Activated naive CD8-positive, alpha-beta T cell treated with anti-CD3 and anti-CD28 coated beads for 36 hours (primary cell): ENCODE results near the gene PCDHB11. TPM values are rescaled to one million over a fixed set of nuclear protein-coding genes. Genes with fewer than 3 reads are reported as not detected.
A peak's percentile ranks its signal among the peaks of the same experiment; 100 is the strongest.
"Not testable (repeated sequence)": the region's sequence is repeated elsewhere in the genome, so short reads cannot be mapped to it uniquely, and the experiment has no call there.

ENCODE experiments used
- DNase-seq: peaks from one replicate; pipeline ENCODE4 v3.0.0; 2021
- H3K27ac Mint-ChIP-seq: one replicate; pipeline ENCODE4 v1.8.0; 2022; ENCODE audit warnings: mild to moderate bottlenecking, moderate library complexity, mixed read lengths
- H3K27me3 Mint-ChIP-seq: one replicate; pipeline ENCODE4 v1.8.0; 2022; ENCODE audit warnings: mild to moderate bottlenecking, mixed read lengths
- H3K36me3 Mint-ChIP-seq: one replicate; pipeline ENCODE4 v1.8.0; 2021; ENCODE audit warnings: mild to moderate bottlenecking, mixed read lengths
- H3K4me1 Mint-ChIP-seq: one replicate; pipeline ENCODE4 v1.8.0; 2021; ENCODE audit warnings: mixed read lengths
- H3K4me3 Mint-ChIP-seq: one replicate; pipeline ENCODE4 v1.8.0; 2022; ENCODE audit warnings: mild to moderate bottlenecking, moderate library complexity, mixed read lengths
- H3K9me3 Mint-ChIP-seq: one replicate; pipeline ENCODE4 v1.8.0; 2022; ENCODE audit warnings: mixed read lengths
- total RNA-seq, 2 experiments: library from RNA; stranded (reverse); gene quantifications; one replicate each; pipeline ENCODE4 v1.2.3, GENCODE V29; 2021

The PCDHB11 gene
- total RNA-seq, 2 experiments from 2014 or later: not detected

DNA sequence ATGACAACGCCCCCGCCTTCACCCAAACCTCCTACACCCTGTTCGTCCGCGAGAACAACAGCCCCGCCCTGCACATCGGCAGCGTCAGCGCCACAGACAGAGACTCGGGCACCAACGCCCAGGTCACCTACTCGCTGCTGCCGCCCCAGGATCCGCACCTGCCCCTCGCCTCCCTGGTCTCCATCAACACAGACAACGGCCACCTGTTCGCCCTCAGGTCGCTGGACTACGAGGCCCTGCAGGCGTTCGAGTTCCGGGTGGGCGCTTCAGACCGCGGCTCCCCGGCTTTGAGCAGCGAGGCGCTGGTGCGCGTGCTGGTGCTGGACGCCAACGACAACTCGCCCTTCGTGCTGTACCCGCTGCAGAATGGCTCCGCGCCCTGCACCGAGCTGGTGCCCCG, 20.1 kb upstream of the PCDHB11 start:
- Mint-ChIP-seq H3K27me3 (peaks cover 32% of the 10 kb centered on the region), H3K9me3 (peaks cover 29% of the 10 kb centered on the region)
- not testable (repeated sequence) for H3K27ac Mint-ChIP-seq, H3K4me1 Mint-ChIP-seq, DNase-seq, H3K4me3 Mint-ChIP-seq, H3K36me3 Mint-ChIP-seq

DNA sequence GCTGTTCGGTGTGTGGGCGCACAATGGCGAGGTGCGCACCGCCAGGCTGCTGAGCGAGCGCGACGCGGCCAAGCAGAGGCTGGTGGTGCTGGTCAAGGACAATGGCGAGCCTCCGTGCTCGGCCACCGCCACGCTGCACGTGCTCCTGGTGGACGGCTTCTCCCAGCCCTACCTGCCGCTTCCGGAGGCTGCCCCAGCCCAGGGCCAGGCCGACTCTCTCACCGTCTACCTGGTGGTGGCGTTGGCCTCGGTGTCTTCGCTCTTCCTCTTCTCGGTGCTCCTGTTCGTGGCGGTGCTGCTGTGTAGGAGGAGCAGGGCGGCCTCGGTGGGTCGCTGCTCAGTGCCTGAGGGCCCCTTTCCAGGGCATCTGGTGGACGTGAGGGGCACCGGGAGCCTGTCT, 19.6 kb upstream of the PCDHB11 start:
- not testable (repeated sequence) for DNase-seq, H3K27ac Mint-ChIP-seq, H3K4me1 Mint-ChIP-seq, H3K4me3 Mint-ChIP-seq
- Mint-ChIP-seq H3K36me3 (peaks cover 10% of the 10 kb centered on the region), H3K27me3 (peaks cover 37% of the 10 kb centered on the region), H3K9me3 (peaks cover 31% of the 10 kb centered on the region)

DNA sequence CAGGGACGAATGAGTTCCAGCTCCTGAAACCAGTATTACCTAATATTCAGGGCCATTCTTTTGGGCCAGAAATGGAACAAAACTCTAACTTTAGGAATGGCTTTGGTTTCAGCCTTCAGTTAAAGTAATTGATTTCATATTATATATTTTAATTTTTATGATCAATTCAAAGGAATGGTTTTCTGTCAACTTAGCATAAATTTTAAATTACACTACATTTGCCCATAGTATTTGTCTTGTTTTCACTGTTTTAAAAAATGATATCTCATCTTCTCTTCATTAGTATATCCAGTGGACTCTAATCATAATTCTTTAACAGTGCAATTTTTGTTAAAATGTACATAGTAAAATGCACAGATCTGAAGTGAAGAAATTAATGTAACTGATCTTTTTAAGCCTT, 19.1 kb upstream of the PCDHB11 start:
- H3K36me3 Mint-ChIP-seq: peaks cover 7% of the 10 kb centered on the region
- H3K27ac Mint-ChIP-seq: no peak overlapping the region
- H3K9me3 Mint-ChIP-seq: peaks cover 31% of the 10 kb centered on the region
- H3K4me1 Mint-ChIP-seq: no peaks in the 10 kb centered on the region
- no peak for DNase-seq
- H3K27me3 Mint-ChIP-seq: peaks cover 42% of the 10 kb centered on the region
- H3K4me3 Mint-ChIP-seq: no peak overlapping the region

DNA sequence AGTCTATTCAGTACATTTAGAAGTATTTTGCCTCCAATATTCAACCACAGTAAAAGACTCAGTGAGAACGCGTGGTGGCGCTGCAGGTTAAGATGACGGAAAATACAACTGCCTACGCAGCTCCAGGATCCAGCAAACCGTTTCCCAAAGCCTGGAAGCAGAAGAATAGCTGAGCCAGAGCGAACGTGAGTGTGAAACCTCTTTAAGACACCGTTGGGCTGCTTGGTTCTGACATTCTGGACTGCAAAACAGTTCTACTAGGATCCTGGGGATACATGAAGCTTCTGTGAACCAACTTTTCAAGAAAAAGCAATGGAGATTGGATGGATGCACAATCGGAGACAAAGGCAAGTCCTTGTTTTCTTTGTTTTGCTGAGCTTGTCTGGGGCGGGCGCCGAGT, 17.2 kb upstream of the PCDHB11 start, which contains the start of gene PCDHB16:
Gene PCDHB16, plus strand, starts transcription at position 140 of the 400 bp plus-strand sequence. Its CDS starts 173 bp downstream, at position 313.
- H3K4me1 Mint-ChIP-seq: peaks cover 3% of the 10 kb centered on the region
- H3K27ac Mint-ChIP-seq: no peak within 1 kb of the TSS
- no peak within 1 kb of the TSS for H3K4me3 Mint-ChIP-seq
- H3K36me3 Mint-ChIP-seq: peaks cover 9% of the 10 kb centered on the region
- H3K27me3 Mint-ChIP-seq: peaks cover 57% of the 10 kb centered on the region
- peaks cover 38% of the 10 kb centered on the region for H3K9me3 Mint-ChIP-seq
- DNase-seq: no peak

DNA sequence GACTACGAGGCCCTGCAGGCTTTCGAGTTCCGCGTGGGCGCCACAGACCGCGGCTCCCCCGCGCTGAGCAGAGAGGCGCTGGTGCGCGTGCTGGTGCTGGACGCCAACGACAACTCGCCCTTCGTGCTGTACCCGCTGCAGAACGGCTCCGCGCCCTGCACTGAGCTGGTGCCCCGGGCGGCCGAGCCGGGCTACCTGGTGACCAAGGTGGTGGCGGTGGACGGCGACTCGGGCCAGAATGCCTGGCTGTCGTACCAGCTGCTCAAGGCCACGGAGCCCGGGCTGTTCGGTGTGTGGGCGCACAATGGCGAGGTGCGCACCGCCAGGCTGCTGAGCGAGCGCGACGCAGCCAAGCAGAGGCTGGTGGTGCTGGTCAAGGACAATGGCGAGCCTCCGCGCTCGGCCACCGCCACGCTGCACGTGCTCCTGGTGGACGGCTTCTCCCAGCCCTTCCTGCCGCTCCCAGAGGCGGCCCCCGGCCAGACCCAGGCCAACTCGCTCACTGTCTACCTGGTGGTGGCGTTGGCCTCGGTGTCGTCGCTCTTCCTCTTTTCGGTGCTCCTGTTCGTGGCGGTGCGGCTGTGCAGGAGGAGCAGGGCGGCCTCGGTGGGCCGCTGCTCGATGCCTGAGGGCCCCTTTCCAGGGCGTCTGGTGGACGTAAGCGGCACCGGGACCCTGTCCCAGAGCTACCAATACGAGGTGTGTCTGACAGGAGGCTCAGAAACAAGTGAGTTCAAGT, 15.1 kb upstream of the PCDHB11 start:
- Mint-ChIP-seq H3K36me3 (peaks cover 18% of the 10 kb centered on the region), H3K27ac (peak overlapping the region; percentile 42), H3K9me3 (peaks cover 46% of the 10 kb centered on the region), H3K27me3 (peaks cover 72% of the 10 kb centered on the region)
- H3K4me1 Mint-ChIP-seq, H3K4me3 Mint-ChIP-seq, DNase-seq: not testable (repeated sequence)

DNA sequence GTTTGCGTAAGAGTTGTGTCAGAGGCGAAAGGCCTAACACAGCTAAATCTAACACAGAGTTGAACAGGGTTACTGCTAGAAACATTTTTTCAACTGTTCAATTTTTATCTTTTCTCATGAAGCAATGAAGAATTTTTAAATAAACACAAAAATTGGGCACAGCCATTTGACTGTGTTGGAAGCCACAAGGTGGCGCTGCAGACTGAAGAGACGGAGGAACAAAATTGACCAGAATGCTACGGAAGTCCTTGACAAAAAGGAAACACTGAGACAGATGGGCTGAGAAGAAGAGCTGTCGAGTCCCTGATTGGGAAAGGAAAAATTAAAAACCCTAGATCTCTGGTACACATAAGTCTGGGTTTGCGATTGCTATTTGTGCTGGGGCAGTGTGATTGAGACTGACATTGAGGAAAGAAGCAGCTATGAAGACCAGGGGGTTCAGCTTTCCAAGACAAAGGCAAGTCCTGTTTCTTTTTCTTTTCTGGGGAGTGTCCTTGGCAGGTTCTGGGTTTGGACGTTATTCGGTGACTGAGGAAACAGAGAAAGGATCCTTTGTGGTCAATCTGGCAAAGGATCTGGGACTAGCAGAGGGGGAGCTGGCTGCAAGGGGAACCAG, 12.4 kb upstream of the PCDHB11 start, which contains the start of gene PCDHB9:
Gene PCDHB9, plus strand, starts transcription at position 265 of the 616 bp plus-strand sequence. Its CDS starts 158 bp downstream, at position 423.
- H3K9me3 Mint-ChIP-seq: peaks cover 44% of the 10 kb centered on the region
- H3K27me3 Mint-ChIP-seq: peaks cover 85% of the 10 kb centered on the region
- H3K4me3 Mint-ChIP-seq: no peak within 1 kb of the TSS
- DNase-seq: no peak
- peaks cover 3% of the 10 kb centered on the region for H3K4me1 Mint-ChIP-seq
- H3K27ac Mint-ChIP-seq: no peak within 1 kb of the TSS
- H3K36me3 Mint-ChIP-seq: peaks cover 19% of the 10 kb centered on the region

DNA sequence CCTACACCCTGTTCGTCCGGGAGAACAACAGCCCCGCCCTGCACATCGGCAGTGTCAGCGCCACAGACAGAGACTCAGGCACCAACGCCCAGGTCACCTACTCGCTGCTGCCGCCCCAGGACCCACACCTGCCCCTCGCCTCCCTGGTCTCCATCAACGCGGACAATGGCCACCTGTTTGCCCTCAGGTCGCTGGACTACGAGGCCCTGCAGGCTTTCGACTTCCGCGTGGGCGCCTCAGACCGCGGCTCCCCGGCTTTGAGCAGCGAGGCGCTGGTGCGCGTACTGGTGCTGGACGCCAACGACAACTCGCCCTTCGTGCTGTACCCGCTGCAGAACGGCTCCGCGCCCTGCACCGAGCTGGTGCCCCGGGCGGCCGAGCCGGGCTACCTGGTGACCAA, 10.7 kb upstream of the PCDHB11 start:
- Mint-ChIP-seq H3K9me3 (peaks cover 37% of the 10 kb centered on the region), H3K27me3 (peaks cover 83% of the 10 kb centered on the region), H3K36me3 (peaks cover 18% of the 10 kb centered on the region)
- H3K4me1 Mint-ChIP-seq, DNase-seq, H3K4me3 Mint-ChIP-seq, H3K27ac Mint-ChIP-seq: not testable (repeated sequence)

DNA sequence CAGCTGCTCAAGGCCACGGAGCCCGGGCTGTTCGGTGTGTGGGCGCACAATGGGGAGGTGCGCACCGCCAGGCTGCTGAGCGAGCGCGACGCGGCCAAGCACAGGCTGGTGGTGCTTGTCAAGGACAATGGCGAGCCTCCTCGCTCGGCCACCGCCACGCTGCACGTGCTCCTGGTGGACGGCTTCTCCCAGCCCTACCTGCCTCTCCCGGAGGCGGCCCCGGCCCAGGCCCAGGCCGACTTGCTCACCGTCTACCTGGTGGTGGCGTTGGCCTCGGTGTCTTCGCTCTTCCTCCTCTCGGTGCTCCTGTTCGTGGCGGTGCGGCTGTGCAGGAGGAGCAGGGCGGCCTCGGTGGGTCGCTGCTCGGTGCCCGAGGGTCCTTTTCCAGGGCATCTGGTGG, 10.3 kb upstream of the PCDHB11 start:
- H3K27ac Mint-ChIP-seq, H3K4me3 Mint-ChIP-seq, H3K4me1 Mint-ChIP-seq, DNase-seq: not testable (repeated sequence)
- Mint-ChIP-seq H3K27me3 (peaks cover 84% of the 10 kb centered on the region), H3K9me3 (peaks cover 37% of the 10 kb centered on the region), H3K36me3 (peaks cover 19% of the 10 kb centered on the region)

DNA sequence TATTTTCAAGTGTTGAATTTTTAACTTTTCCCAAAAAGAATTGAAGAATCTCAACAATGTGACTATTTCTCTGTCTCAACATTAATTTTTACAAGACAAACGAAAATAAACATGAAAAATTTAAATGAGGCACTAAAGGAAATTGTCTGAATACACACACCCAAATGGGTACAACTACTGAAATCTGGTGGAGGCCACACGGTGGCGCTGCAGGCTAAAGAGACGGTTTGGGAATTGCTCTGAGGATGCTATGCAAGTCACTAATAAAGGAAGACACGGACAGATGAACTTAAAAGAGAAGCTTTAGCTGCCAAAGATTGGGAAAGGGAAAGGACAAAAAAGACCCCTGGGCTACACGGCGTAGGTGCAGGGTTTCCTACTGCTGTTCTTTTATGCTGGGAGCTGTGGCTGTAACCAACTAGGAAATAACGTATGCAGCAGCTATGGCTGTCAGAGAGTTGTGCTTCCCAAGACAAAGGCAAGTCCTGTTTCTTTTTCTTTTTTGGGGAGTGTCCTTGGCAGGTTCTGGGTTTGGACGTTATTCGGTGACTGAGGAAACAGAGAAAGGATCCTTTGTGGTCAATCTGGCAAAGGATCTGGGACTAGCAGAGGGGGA, 7.2 kb upstream of the PCDHB11 start, which contains the start of gene PCDHB10:
Gene PCDHB10, plus strand, starts transcription at position 244 of the 616 bp plus-strand sequence. Its CDS starts 200 bp downstream, at position 444.
- no peak for DNase-seq

DNA sequence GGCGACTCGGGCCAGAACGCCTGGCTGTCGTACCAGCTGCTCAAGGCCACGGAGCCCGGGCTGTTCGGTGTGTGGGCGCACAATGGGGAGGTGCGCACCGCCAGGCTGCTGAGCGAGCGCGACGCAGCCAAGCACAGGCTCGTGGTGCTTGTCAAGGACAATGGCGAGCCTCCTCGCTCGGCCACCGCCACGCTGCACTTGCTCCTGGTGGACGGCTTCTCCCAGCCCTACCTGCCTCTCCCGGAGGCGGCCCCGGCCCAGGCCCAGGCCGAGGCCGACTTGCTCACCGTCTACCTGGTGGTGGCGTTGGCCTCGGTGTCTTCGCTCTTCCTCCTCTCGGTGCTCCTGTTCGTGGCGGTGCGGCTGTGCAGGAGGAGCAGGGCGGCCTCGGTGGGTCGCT, 5.1 kb upstream of the PCDHB11 start:
- peaks cover 14% of the 10 kb centered on the region for H3K36me3 Mint-ChIP-seq
- peaks cover 41% of the 10 kb centered on the region for H3K9me3 Mint-ChIP-seq
- H3K27ac Mint-ChIP-seq, H3K4me1 Mint-ChIP-seq, DNase-seq, H3K4me3 Mint-ChIP-seq: not testable (repeated sequence)
- peaks cover 69% of the 10 kb centered on the region for H3K27me3 Mint-ChIP-seq

More for the DNA sequence above, 7.2 kb upstream of the PCDHB11 start, which contains the start of gene PCDHB10:
- peaks cover 70% of the 10 kb centered on the region for H3K27me3 Mint-ChIP-seq
- H3K9me3 Mint-ChIP-seq: peaks cover 37% of the 10 kb centered on the region
- H3K4me1 Mint-ChIP-seq: no peaks in the 10 kb centered on the region
- H3K4me3 Mint-ChIP-seq: no peak within 1 kb of the TSS
- peaks cover 20% of the 10 kb centered on the region for H3K36me3 Mint-ChIP-seq
- no peak within 1 kb of the TSS for H3K27ac Mint-ChIP-seq

DNA sequence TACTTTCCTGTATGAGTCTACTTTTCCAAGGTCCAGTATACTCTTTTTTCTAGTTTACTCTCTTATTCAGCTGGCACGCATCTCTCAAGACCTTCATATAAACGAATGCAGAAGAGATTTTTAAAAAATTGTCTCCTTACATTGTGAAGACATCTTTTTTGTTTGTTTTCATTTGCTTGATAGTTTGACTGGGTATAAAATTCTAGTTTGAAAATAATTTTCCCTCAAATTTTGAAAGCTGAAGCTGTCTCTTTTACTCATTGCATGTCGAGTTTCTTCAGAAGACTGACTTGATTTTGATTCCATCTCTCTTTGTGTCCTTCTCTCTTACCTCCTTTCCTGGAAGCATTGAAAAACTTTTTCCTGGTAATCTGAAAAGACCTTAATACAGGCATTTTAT, 3.1 kb upstream of the PCDHB11 start:
- no peak overlapping the region for H3K27ac Mint-ChIP-seq
- peaks cover 67% of the 10 kb centered on the region for H3K27me3 Mint-ChIP-seq
- peaks cover 49% of the 10 kb centered on the region for H3K9me3 Mint-ChIP-seq
- no peak overlapping the region for H3K4me3 Mint-ChIP-seq
- no peaks in the 10 kb centered on the region for H3K4me1 Mint-ChIP-seq
- DNase-seq: no peak
- peaks cover 20% of the 10 kb centered on the region for H3K36me3 Mint-ChIP-seq

DNA sequence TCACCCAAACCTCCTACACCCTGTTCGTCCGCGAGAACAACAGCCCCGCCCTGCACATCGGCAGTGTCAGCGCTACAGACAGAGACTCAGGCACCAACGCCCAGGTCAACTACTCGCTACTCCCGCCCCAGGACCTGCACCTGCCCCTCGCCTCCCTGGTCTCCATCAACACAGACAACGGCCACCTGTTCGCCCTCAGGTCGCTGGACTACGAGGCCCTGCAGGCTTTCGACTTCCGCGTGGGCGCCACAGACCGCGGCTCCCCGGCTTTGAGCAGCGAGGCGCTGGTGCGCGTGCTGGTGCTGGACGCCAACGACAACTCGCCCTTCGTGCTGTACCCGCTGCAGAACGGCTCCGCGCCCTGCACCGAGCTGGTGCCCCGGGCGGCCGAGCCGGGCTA, 1.7 kb downstream of the PCDHB11 start:
- not testable (repeated sequence) for H3K27ac Mint-ChIP-seq

DNA sequence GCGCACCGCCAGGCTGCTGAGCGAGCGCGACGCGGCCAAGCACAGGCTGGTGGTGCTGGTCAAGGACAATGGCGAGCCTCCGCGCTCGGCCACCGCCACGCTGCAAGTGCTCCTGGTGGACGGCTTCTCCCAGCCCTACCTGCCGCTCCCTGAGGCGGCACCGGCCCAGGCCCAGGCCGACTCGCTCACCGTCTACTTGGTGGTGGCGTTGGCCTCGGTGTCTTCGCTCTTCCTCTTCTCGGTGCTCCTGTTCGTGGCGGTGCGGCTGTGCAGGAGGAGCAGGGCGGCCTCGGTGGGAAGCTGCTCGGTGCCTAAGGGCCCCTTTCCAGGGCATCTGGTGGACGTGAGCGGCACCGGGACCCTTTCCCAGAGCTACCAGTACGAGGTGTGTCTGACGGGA, 2.2 kb downstream of the PCDHB11 start:
- not testable (repeated sequence) for H3K27ac Mint-ChIP-seq, H3K4me3 Mint-ChIP-seq, DNase-seq, H3K4me1 Mint-ChIP-seq
- Mint-ChIP-seq H3K27me3 (peaks cover 64% of the 10 kb centered on the region), H3K9me3 (peaks cover 33% of the 10 kb centered on the region), H3K36me3 (peaks cover 14% of the 10 kb centered on the region)

More for the DNA sequence above, 1.7 kb downstream of the PCDHB11 start:
- not testable (repeated sequence) for H3K4me3 Mint-ChIP-seq, H3K4me1 Mint-ChIP-seq, DNase-seq
- Mint-ChIP-seq H3K27me3 (peaks cover 63% of the 10 kb centered on the region), H3K9me3 (peaks cover 38% of the 10 kb centered on the region), H3K36me3 (peaks cover 16% of the 10 kb centered on the region)

DNA sequence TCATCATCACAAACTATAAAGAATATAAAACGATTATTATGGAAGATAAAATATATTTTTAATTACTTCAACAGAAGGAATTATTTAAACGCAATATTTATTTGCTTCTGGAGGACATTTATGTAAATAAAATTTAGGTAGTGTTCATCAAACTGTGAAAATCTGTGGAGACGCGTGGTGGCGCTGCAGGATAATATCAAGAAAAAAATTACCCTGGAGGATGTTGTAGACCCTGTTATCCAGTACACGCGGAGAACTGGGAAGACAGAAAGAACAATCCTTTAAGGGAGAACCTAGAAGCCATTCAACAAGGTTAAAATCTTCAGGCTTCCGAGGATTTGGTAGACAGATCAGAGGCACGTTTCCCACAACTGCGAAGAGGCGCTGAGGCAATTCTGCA, 9.1 kb downstream of the PCDHB11 start, which contains the start of gene PCDHB12:
Gene PCDHB12, plus strand, starts transcription at position 242 of the 400 bp plus-strand sequence. CDS start 189 bp downstream, outside the sequence.
- peaks cover 12% of the 10 kb centered on the region for H3K9me3 Mint-ChIP-seq
- H3K36me3 Mint-ChIP-seq: peaks cover 2% of the 10 kb centered on the region
- no peak for DNase-seq
- H3K4me3 Mint-ChIP-seq: no peak within 1 kb of the TSS
- peaks cover 66% of the 10 kb centered on the region for H3K27me3 Mint-ChIP-seq
- H3K4me1 Mint-ChIP-seq: peaks cover 3% of the 10 kb centered on the region
- no peak within 1 kb of the TSS for H3K27ac Mint-ChIP-seq

DNA sequence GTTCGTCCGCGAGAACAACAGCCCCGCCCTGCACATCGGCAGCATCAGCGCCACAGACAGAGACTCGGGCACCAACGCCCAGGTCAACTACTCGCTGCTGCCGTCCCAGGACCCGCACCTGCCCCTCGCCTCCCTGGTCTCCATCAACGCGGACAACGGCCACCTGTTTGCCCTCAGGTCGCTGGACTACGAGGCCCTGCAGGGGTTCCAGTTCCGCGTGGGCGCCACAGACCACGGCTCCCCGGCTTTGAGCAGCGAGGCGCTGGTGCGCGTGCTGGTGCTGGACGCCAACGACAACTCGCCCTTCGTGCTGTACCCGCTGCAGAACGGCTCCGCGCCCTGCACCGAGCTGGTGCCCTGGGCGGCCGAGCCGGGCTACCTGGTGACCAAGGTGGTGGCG, 10.9 kb downstream of the PCDHB11 start:
- not testable (repeated sequence) for H3K27ac Mint-ChIP-seq, DNase-seq, H3K4me1 Mint-ChIP-seq, H3K36me3 Mint-ChIP-seq, H3K4me3 Mint-ChIP-seq
- Mint-ChIP-seq H3K9me3 (peaks cover 22% of the 10 kb centered on the region), H3K27me3 (peaks cover 74% of the 10 kb centered on the region)
